MCF 10A (cell line): ENCODE data around the gene PFN2. TPM values are rescaled to one million over a fixed set of nuclear protein-coding genes. Genes with fewer than 3 reads are reported as not detected.
A peak's percentile ranks its signal among the peaks of the same experiment; 100 is the strongest.
"Not testable (repeated sequence)": the region's sequence is repeated elsewhere in the genome, so short reads cannot be mapped to it uniquely, and the experiment has no call there.

ENCODE experiments used
- BruUV-seq: library from RNA; stranded (reverse); fragments of 400-500 nt; replicated peaks from 2 replicates; lab custom pipeline; 2021; lab: Mats Ljungman, UMichigan
- CTCF ChIA-PET: fragments of 300-600 bp; sonication (Branson Sonifier 250); formaldehyde crosslinking; extraction: SDS; loops from one replicate; lab custom pipeline; 2021; ENCODE audit warnings: antibody characterized with exemption, inconsistent platforms; lab: Yijun Ruan, JAX
- POLR2A ChIA-PET: fragments of 300-600, 350-650 bp; sonication (Branson Sonifier 250); formaldehyde crosslinking; extraction: SDS; loops from one replicate; lab custom pipeline; 2020; ENCODE audit warnings: antibody characterized with exemption, inconsistent platforms; lab: Yijun Ruan, JAX
- DNase-seq: peaks from one replicate; pipeline ENCODE4 v3.0.0-alpha.2; 2018; ENCODE audit not compliant: unreplicated experiment
- H3K27ac Mint-ChIP-seq: one replicate; pipeline ENCODE4 v1.8.0; 2022; ENCODE audit warnings: mild to moderate bottlenecking, low read depth, mixed read lengths; ENCODE audit not compliant: unreplicated experiment
- H3K27me3 Mint-ChIP-seq: one replicate; pipeline ENCODE4 v1.8.0; 2022; ENCODE audit warnings: mixed read lengths; ENCODE audit not compliant: insufficient read depth, unreplicated experiment
- H3K36me3 Mint-ChIP-seq: one replicate; pipeline ENCODE4 v1.8.0; 2022; ENCODE audit warnings: mild to moderate bottlenecking, moderate library complexity, mixed read lengths; ENCODE audit not compliant: insufficient read depth, unreplicated experiment
- H3K4me1 Mint-ChIP-seq: one replicate; pipeline ENCODE4 v1.8.0; 2022; ENCODE audit warnings: mixed read lengths; ENCODE audit not compliant: insufficient read depth, unreplicated experiment
- H3K4me3 Mint-ChIP-seq: one replicate; pipeline ENCODE4 v1.8.0; 2022; ENCODE audit warnings: mild to moderate bottlenecking, moderate library complexity, mixed read lengths; ENCODE audit not compliant: unreplicated experiment
- H3K9me3 Mint-ChIP-seq: one replicate; pipeline ENCODE4 v1.8.0; 2022; ENCODE audit warnings: mixed read lengths; ENCODE audit not compliant: unreplicated experiment
- CTCF ChIP-seq: fragments of 200-600 bp; IDR thresholded peaks from one replicate; pipeline ENCODE4 v1.8.0; 2022; ENCODE audit warnings: antibody characterized with exemption, mild to moderate bottlenecking; ENCODE audit not compliant: unreplicated experiment
- intact Hi-C: fragments of 100-400 bp; cut with micrococcal nuclease; formaldehyde crosslinking; loops from 2 replicates; pipeline ENCODE4 v1.14.1; 2022
- total RNA-seq: library from RNA; stranded (reverse); gene quantifications from 2 replicates; pipeline ENCODE4 v1.2.3, GENCODE V29; 2022

PFN2 gene
- total RNA-seq, 1 experiment from 2014 or later: 117 TPM

GRCh38 chr3:149954812-149955211 is 15.9 kb downstream of the PFN2 start:
- intact Hi-C loops: no loop called here
- POLR2A ChIA-PET: interaction anchor here (1.0 kb wide), 1 partner anchor 17 kb away, joined by 4 read pairs; no protein-coding TSS in a partner anchor
- no peak overlapping the region for H3K27ac Mint-ChIP-seq
- no peaks in the 10 kb centered on the region for H3K27me3 Mint-ChIP-seq
- DNase-seq: no peak
- peaks cover 42% of the 10 kb centered on the region for H3K36me3 Mint-ChIP-seq
- CTCF ChIA-PET: interaction anchor here (1.3 to 3.8 kb wide), 3 partner anchors 18 to 454 kb away, joined by 3 to 24 read pairs (median 6); no protein-coding TSS in a partner anchor
- BruUV-seq: no TSS peak
- H3K4me3 Mint-ChIP-seq: no peak overlapping the region
- peaks cover 13% of the 10 kb centered on the region for H3K4me1 Mint-ChIP-seq
- TF ChIP-seq CTCF: no peak
- H3K9me3 Mint-ChIP-seq: no peaks in the 10 kb centered on the region

DNA sequence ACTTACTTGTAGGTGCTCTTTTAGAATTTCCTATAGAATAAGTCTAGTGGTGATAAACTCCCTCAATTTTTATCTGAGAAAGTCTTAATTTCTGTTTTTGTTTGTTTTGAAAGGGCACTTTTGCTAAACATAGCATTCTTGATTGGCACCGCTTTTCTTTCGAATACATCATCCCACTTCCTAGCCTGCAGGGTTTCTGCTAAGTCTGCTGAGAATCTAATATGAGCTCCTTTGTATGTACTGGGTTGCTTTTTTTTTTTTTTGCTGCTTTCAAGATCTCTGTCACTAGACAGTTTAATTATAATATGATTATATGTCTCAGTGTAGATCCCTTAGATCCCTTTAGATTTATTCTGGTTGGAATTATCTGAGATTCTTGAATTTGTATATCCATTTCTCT is 21.5 kb downstream of the PFN2 start:
- CTCF ChIA-PET: interaction anchor here (0.7 to 2.4 kb wide), 2 partner anchors 12 to 188 kb away, joined by 3 to 21 read pairs; no protein-coding TSS in a partner anchor
- no peak for DNase-seq
- intact Hi-C loops: no loop called here
- no peak overlapping the region for H3K4me3 Mint-ChIP-seq
- peaks cover 7% of the 10 kb centered on the region for H3K9me3 Mint-ChIP-seq
- H3K36me3 Mint-ChIP-seq: peaks cover 34% of the 10 kb centered on the region
- POLR2A ChIA-PET: no interaction called here
- no peaks in the 10 kb centered on the region for H3K27me3 Mint-ChIP-seq
- no peaks in the 10 kb centered on the region for H3K4me1 Mint-ChIP-seq
- H3K27ac Mint-ChIP-seq: peak overlapping the region; percentile 7
- no peak for TF ChIP-seq CTCF
- BruUV-seq: no TSS peak

DNA sequence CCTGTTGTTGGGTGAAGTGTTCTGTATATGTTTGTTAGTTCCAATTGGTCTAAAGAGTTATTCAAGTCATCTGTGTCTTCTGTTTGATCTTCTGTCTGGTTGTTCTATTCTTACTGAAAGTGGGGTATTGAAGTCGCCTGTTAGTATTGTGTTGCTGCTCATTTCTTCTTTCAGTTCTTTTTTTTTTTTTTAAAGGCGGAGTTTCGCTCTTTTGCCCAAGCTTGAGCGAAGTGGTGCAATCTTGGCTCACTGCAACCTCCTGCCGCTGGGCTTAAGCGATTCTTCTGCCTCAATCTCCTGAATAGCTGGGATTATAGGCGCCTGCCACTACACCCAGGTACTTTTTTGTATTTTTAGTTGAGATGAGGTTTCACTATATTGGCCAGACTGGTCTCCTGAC is 23.5 kb downstream of the PFN2 start:
- Mint-ChIP-seq H3K9me3 (peaks cover 7% of the 10 kb centered on the region), H3K36me3 (peaks cover 34% of the 10 kb centered on the region), H3K27ac (no peak overlapping the region), H3K4me1 (no peaks in the 10 kb centered on the region), H3K27me3 (no peaks in the 10 kb centered on the region), H3K4me3 (no peak overlapping the region)
- POLR2A ChIA-PET: no interaction called here
- no peak for DNase-seq
- CTCF ChIA-PET: interaction anchor here (0.6 to 1.9 kb wide), 2 partner anchors 10 to 1092 kb away, joined by 3 to 12 read pairs; no protein-coding TSS in a partner anchor
- no TSS peak for BruUV-seq
- intact Hi-C loops: no loop called here
- no peak for TF ChIP-seq CTCF

DNA sequence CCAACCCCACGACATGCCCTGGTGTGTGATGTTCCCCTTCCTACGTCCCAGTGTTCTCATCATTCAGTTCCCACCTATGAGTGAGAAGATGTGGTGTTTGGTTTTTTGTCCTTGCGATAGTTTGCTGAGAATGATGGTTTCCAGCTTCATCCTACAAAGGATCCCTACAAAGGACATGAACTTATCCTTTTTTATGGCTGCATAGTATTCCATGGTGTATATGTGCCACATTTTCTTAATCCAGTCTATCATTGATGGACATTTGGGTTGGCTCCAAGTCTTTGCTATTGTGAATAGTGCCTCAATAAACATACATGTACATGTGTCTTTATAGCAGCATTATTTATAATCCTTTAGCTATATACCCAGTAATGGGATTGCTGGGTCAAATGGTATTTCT is 26.7 kb downstream of the PFN2 start:
- H3K4me3 Mint-ChIP-seq, BruUV-seq, intact Hi-C loops, H3K9me3 Mint-ChIP-seq, POLR2A ChIA-PET, H3K27ac Mint-ChIP-seq, H3K4me1 Mint-ChIP-seq, CTCF ChIA-PET, H3K27me3 Mint-ChIP-seq, DNase-seq: not testable (repeated sequence)
- peaks cover 26% of the 10 kb centered on the region for H3K36me3 Mint-ChIP-seq
